ENCODE results near the gene SIRT2.
"Not testable (repeated sequence)": the region's sequence is repeated elsewhere in the genome, so short reads cannot be mapped to it uniquely, and the experiment has no call there.

The SIRT2 gene

GRCh38 chr19:38869160-38869835 lies 30.1 kb downstream of the SIRT2 start:
- DNase-seq (ENCODE audit: low read depth in 2 of 2, low spot score in 1 of 2), result no peak

GRCh38 chr19:38868551-38868950 lies 30.9 kb downstream of the SIRT2 start:
- no peak for DNase-seq (ENCODE audit: low read depth in 2 of 2, low spot score in 1 of 2)

- no peak for DNase-seq (ENCODE audit: low read depth in 2 of 2, low spot score in 1 of 2)
These were observed 32.1 kb downstream of the SIRT2 start for GRCh38 chr19:38867171-38867780.

- no peak for DNase-seq (ENCODE audit: low read depth in 2 of 2, low spot score in 1 of 2)
These were observed 36.9 kb downstream of the SIRT2 start for GRCh38 chr19:38862321-38863059.

GRCh38 chr19:38861368-38861767 lies 38.0 kb downstream of the SIRT2 start:
- no peak for DNase-seq (ENCODE audit: low read depth in 2 of 2, low spot score in 1 of 2)

GRCh38 chr19:38859631-38860204 lies 39.7 kb downstream of the SIRT2 start:
- DNase-seq (ENCODE audit: low read depth in 2 of 2, low spot score in 1 of 2), result not testable (repeated sequence)

GRCh38 chr19:38856813-38857212 lies 42.6 kb downstream of the SIRT2 start:
- DNase-seq (ENCODE audit: low read depth in 2 of 2, low spot score in 1 of 2), result no peak

- not testable (repeated sequence) for DNase-seq (ENCODE audit: low read depth in 2 of 2, low spot score in 1 of 2)
These were observed 43.7 kb downstream of the SIRT2 start for GRCh38 chr19:38855751-38856150.

- DNase-seq (ENCODE audit: low read depth in 2 of 2, low spot score in 1 of 2), result not testable (repeated sequence)
These were observed 44.5 kb downstream of the SIRT2 start for GRCh38 chr19:38854961-38855360.

GRCh38 chr19:38853214-38853613 lies 46.2 kb downstream of the SIRT2 start:
- DNase-seq (ENCODE audit: low read depth in 2 of 2, low spot score in 1 of 2), result no peak

- DNase-seq (ENCODE audit: low read depth in 2 of 2, low spot score in 1 of 2), result no peak
These were observed 47.0 kb downstream of the SIRT2 start for GRCh38 chr19:38852231-38853044.

- peak in 1 of 2 donors; percentile 79 for DNase-seq (ENCODE audit: low read depth in 2 of 2, low spot score in 1 of 2)
These were observed 47.7 kb downstream of the SIRT2 start for GRCh38 chr19:38851622-38852230.

- no peak for DNase-seq (ENCODE audit: low read depth in 2 of 2, low spot score in 1 of 2)
These were observed 48.3 kb downstream of the SIRT2 start for GRCh38 chr19:38850976-38851621.

GRCh38 chr19:38850436-38850975 lies 48.9 kb downstream of the SIRT2 start:
- DNase-seq (ENCODE audit: low read depth in 2 of 2, low spot score in 1 of 2), result peak; percentile 92 to 97

GRCh38 chr19:38849860-38850435 lies 49.5 kb downstream of the SIRT2 start, which contains the start of gene HNRNPL:
Gene HNRNPL, minus strand, starts transcription at chr19:38849986. Its CDS starts 20 bp downstream, at chr19:38849966.
- DNase-seq (ENCODE audit: low read depth in 2 of 2, low spot score in 1 of 2), result peak; percentile 99

- peak; percentile 95 to 98 for DNase-seq (ENCODE audit: low read depth in 2 of 2, low spot score in 1 of 2)
These were observed 50.1 kb downstream of the SIRT2 start for GRCh38 chr19:38849147-38849859.

GRCh38 chr19:38848299-38849146 lies 50.9 kb downstream of the SIRT2 start:
- DNase-seq (ENCODE audit: low read depth in 2 of 2, low spot score in 1 of 2), result no peak

- DNase-seq (ENCODE audit: low read depth in 2 of 2, low spot score in 1 of 2), result no peak
These were observed 53.3 kb downstream of the SIRT2 start for GRCh38 chr19:38846097-38846496.
